Measurements from ENCODE around the gene ERBB4.

Gene ERBB4

GRCh38 chr2:211494536-211494935 is 1044.1 kb downstream of the ERBB4 start:
- Histone ChIP-seq H3K4me2 (ENCODE audit: low read depth, low read length, poor library complexity, severe bottlenecking) (no peak overlapping the region), H3K4me1 (ENCODE audit: insufficient read depth, low read length, poor library complexity, severe bottlenecking) (no peaks in the 10 kb centered on the region), H4K20me1 (ENCODE audit: insufficient read depth, low read length, poor library complexity, severe bottlenecking) (no peaks in the 10 kb centered on the region), H3K9me3 (ENCODE audit: insufficient read depth, low read depth, low read length) (no peaks in the 10 kb centered on the region), H3K27me3 (ENCODE audit: insufficient read depth, low read length, poor library complexity, severe bottlenecking) (no peaks in the 10 kb centered on the region), H3K79me2 (ENCODE audit: insufficient read depth, low read length) (no peaks in the 10 kb centered on the region), H3K9ac (ENCODE audit: low read depth, low read length, poor library complexity, severe bottlenecking) (no peak overlapping the region), H3F3A (ENCODE audit: low read depth) (no peaks in the 10 kb centered on the region), H3K4me3 (ENCODE audit: low read length, poor library complexity, severe bottlenecking) (no peak overlapping the region), H3K9me2 (replicated peaks; ENCODE audit: low read depth, low read length) (no peaks in the 10 kb centered on the region), H3K36me3 (ENCODE audit: insufficient read depth, low read length) (no peaks in the 10 kb centered on the region), H2AFZ (ENCODE audit: low read length) (no peak overlapping the region; the same call in 1 of the 2 replicates)
- TF ChIP-seq EZH2phosphoT487 (IDR thresholded peaks at IDR 0.05; ENCODE audit: borderline replicate concordance) (no peak), CTCF (conservative IDR thresholded peaks at IDR 0.05; ENCODE audit: low read length) (no peak)

- Histone ChIP-seq H3K79me2 (ENCODE audit: insufficient read depth, low read length) (no peaks in the 10 kb centered on the region), H3K9ac (ENCODE audit: low read depth, low read length, poor library complexity, severe bottlenecking) (no peak overlapping the region), H3F3A (ENCODE audit: low read depth) (no peaks in the 10 kb centered on the region), H3K4me3 (ENCODE audit: low read length, poor library complexity, severe bottlenecking) (no peak overlapping the region), H3K27me3 (ENCODE audit: insufficient read depth, low read length, poor library complexity, severe bottlenecking) (no peaks in the 10 kb centered on the region), H4K20me1 (ENCODE audit: insufficient read depth, low read length, poor library complexity, severe bottlenecking) (no peaks in the 10 kb centered on the region), H3K9me2 (replicated peaks; ENCODE audit: low read depth, low read length) (no peaks in the 10 kb centered on the region), H3K4me1 (ENCODE audit: insufficient read depth, low read length, poor library complexity, severe bottlenecking) (no peaks in the 10 kb centered on the region), H2AFZ (ENCODE audit: low read length) (no peak overlapping the region), H3K36me3 (ENCODE audit: insufficient read depth, low read length) (no peaks in the 10 kb centered on the region), H3K9me3 (ENCODE audit: insufficient read depth, low read depth, low read length) (no peaks in the 10 kb centered on the region), H3K4me2 (ENCODE audit: low read depth, low read length, poor library complexity, severe bottlenecking) (no peak overlapping the region)
- TF ChIP-seq EZH2phosphoT487 (IDR thresholded peaks at IDR 0.05; ENCODE audit: borderline replicate concordance) (no peak), CTCF (conservative IDR thresholded peaks at IDR 0.05; ENCODE audit: low read length) (no peak)
Measured at GRCh38 chr2:211494085-211494484, 1044.5 kb downstream of the ERBB4 start.

- H3K4me3 ChIP-seq (ENCODE audit: low read length, poor library complexity, severe bottlenecking) = no peak overlapping the region
- H2AFZ ChIP-seq (ENCODE audit: low read length) = no peak overlapping the region
- H3K79me2 ChIP-seq (ENCODE audit: insufficient read depth, low read length) = no peaks in the 10 kb centered on the region
- no peaks in the 10 kb centered on the region for H3K27me3 ChIP-seq (ENCODE audit: insufficient read depth, low read length, poor library complexity, severe bottlenecking)
- no peaks in the 10 kb centered on the region for H3F3A ChIP-seq (ENCODE audit: low read depth)
- no peaks in the 10 kb centered on the region for H3K9me2 ChIP-seq (replicated peaks; ENCODE audit: low read depth, low read length)
- no peaks in the 10 kb centered on the region for H3K36me3 ChIP-seq (ENCODE audit: insufficient read depth, low read length)
- H3K9ac ChIP-seq (ENCODE audit: low read depth, low read length, poor library complexity, severe bottlenecking) = no peak overlapping the region
- TF ChIP-seq EZH2phosphoT487 (IDR thresholded peaks at IDR 0.05; ENCODE audit: borderline replicate concordance) (no peak), CTCF (conservative IDR thresholded peaks at IDR 0.05; ENCODE audit: low read length) (no peak)
- no peaks in the 10 kb centered on the region for H3K9me3 ChIP-seq (ENCODE audit: insufficient read depth, low read depth, low read length)
- no peak overlapping the region for H3K4me2 ChIP-seq (ENCODE audit: low read depth, low read length, poor library complexity, severe bottlenecking)
- no peaks in the 10 kb centered on the region for H3K4me1 ChIP-seq (ENCODE audit: insufficient read depth, low read length, poor library complexity, severe bottlenecking)
- H4K20me1 ChIP-seq (ENCODE audit: insufficient read depth, low read length, poor library complexity, severe bottlenecking) = no peaks in the 10 kb centered on the region
Measured at GRCh38 chr2:211487733-211488132, 1050.9 kb downstream of the ERBB4 start.
